NCI-H524 (cell line): ENCODE measurements around the gene FAM124A.

Experiments used
- DNase-seq, 2 experiments: peaks; one replicate each; lab custom pipeline; 2025; lab: John Stamatoyannopoulos, UW

The FAM124A gene, protein sequence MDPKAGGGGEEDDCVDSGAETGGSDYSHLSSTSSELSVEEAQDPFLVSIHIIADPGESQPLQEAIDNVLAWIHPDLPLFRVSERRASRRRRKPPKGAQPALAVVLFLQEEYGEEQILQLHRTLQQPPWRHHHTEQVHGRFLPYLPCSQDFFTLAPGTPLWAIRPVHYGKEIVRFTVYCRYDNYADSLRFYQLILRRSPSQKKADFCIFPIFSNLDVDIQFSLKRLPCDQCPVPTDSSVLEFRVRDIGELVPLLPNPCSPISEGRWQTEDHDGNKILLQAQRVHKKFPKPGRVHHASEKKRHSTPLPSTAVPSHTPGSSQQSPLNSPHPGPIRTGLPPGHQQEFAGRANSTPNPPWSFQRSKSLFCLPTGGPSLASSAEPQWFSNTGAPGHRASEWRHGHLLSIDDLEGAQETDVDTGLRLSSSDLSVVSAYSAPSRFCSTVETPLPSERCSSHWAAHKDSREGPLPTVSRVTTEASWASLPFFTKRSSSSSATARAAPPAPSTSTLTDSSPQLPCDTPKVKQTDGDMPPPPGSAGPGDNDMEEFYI

DNA sequence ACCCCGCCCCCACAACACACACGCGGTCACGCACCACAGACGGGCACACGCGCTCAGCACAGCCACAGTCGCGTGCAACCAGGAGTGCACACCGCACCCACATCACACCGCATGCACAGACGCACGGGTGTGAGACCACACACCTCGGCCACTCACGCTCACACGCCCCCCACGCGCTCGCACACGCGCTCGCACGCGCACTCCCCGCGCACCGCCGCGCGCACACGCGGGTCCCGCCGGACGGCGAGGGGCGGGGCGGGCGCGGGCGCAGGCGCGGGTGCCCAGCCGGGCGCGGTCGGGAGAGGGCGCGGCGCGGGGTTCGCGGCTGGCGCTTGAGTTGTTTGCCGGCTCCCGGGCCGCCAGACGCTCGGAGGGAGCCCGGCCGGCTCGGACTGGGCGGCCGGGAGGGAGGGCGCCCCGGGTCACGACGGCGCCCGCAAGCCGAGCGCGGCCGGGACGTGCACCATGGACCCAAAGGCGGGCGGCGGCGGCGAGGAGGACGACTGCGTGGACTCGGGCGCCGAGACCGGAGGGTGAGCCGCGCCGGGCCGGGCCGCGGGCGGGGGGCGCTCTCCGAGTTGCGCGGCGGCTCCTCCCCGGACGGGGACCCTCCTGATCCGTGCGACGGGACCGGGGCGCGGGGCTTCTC is at the start of gene FAM124A:
Gene FAM124A, plus strand, starts transcription at position 362 of the 649 bp plus-strand sequence. Its CDS starts 104 bp downstream, at position 466.
- peak in 1 of 2 experiments; percentile 49 for DNase-seq

DNA sequence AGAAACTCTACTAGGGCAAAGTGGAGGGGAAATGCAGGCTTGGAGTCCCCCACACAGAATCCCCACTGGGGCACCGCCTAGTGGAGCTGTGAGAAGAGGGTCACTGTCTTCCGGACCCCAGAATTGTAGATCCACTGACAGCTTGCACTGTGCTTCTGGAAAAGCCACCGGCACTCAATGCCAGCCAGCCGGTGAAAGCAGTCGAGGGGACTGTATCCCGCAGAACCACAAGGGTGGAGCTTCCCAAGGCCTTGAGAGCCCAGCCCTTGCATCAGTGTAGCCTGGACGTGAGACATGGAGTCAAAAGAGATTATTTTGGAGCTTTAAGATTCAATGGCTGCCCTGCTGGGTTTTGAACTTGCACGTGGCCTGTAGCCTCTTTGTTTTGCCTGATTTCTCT is 47.2 kb upstream of the FAM124A start:
- DNase-seq, result no peak

DNA sequence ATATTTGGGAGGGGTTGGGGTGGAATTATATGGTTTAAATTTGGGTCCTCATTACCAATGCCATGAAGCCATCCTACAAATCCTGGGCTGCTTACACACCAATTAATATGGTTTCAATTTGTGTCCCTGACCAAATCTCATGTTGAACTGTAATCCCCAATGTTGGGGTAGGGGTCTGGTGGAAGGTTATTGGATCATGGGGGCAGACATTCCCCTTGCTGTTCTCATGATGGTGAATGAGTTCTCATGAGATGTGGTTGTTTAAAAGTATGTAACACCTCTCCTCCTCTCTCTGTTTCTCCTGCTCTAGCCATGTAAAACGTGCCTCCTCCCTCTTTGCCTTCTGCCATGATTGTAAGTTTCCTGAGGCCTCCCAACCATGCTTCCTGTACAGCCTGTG is 46.6 kb upstream of the FAM124A start:
- no peak for DNase-seq

DNA sequence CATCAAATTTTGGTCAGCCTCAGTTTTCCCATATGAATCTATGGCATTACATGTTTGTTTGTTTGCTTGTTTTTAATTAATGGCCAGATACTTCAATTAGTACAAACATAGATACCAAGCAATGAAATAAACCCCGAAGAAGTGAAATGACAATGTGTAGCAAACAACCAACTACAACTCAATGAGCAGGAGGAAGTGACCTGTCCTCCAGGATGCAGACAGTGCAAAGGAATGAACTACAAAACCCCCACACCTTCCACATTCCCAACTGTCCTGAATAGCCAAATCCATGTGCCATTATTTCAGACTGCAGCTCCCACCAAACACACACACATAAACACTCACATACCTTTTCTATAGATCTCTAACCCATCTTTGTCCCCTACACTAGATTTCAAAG is 45.0 kb upstream of the FAM124A start:
- no peak for DNase-seq

DNA sequence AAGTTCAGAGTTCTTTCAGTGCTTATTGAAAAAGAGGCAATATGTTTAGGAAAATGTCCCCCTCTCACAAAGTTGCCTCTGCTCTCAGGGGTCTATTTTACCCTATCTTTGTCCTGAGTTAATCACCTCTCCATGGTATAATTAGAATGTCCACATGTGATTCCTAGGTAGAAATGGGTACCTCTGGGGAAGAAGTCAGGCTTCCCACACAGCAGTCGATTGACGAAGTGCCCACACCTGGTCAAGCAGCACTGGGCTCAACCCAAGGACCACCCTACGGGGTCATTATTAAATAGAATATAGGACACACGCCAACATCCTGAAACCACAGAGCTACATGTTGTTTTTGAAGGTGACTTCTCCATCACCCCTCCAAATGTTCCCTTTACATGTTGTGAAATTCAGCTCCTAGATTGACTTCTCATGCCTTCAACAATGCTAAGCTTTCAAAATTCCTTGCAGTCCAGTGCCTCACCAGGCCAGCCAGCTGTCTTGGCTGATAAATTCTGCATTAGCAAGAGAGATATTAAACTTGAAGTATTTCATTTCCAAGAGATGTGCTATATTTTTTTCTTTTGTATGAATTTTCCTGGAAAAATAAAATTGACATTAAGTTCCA is 43.6 kb upstream of the FAM124A start:
- DNase-seq, result no peak

DNA sequence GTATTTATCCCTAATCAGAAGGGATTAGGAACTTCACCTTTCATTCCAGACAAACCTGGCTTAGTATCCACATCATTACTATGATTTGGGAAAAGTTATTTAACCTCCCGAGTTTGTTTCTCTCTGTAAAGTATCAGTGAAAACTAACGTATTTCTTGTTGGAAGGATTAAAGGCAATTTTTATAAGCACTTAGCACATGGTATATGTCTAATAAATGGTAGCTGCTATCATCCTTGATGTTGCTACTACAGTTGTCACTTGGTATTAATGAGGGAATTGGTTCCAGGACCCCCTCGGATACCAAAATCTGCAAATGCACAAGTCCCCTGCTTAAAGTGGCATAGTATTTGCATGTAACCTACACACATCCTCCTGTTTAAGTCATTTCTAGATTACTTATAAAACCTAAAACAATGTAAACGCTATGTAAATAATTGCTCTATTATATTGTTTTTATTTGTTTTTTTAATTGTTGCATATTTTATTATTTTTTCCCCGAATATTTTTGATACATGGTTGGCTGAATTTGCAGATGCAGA is 42.7 kb upstream of the FAM124A start:
- DNase-seq, result no peak

DNA sequence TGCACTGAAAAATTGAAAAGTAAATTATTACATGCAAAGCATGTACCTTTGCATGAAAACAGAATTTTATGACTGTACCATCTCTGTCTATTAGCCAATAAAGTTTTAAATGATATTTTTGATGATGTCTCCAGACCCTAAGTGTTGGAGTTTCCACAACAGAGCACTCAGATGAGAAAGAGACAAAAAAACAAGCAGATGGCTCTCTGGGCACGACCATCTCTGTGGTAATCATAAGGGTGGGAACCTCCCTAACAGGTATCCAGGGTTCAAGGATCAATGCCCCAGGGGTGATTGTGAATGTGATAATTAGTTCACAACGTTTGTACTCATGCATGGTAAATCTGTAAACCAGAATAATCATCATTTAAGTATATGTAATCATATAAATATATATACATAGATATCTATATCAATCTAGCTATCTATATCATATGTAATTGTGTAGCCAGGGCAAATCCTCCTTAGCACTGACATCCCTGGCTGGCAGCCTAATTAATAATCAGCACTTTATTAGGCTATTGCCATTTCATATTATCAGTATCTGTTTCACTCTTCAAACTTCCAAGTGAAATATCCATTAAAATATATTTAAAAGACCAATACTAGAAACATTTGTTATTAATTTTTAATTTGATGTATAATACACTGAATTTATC is 41.2 kb upstream of the FAM124A start:
- DNase-seq, result no peak

DNA sequence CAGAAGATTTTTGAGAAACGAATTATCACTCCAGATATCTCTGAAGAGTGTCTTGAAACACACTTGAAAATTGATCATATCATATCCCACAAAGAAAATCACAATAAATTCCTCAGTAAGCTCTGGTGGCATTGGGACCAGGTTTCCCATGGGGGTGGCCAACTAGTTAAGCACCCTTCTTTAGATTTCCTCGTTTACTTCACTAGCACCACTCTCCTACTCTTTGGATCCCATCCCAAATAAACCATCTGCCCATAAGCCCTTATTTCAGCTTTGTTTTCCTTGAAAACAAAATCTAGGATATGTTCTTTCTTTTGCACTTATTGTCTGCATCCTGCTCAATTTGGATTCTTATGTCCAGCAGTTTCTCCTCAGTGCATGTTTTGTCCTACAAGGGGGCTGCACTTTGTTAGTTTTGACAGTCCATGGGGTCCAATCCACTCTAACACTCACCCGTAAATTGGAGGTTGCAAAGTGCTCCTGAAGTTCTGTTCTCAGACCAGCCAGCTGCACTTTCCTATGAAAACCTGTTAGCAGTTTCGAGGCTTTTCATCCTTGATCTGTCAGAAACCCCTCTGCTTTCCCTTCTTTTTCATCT is 40.3 kb upstream of the FAM124A start:
- DNase-seq, result peak in 1 of 2 experiments; percentile 21

DNA sequence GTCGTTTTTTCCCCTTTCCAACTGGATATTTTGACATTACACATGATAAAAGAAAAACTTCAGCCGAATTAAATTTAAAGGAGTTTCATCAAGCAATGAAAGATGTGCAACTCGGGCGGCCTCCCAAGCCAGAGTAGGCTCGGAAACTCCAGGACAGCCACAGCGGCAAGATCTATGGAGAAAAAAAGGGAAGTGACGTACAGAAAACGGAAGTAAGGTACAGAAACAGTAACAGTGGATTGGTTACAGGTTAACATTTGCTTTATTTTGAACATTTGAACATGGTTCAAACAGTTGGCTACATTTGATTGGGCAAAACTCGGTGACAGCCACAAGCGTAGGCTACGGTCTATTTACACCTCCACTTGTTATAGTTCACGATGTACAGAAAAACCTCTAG is 30.5 kb upstream of the FAM124A start:
- no peak for DNase-seq

DNA sequence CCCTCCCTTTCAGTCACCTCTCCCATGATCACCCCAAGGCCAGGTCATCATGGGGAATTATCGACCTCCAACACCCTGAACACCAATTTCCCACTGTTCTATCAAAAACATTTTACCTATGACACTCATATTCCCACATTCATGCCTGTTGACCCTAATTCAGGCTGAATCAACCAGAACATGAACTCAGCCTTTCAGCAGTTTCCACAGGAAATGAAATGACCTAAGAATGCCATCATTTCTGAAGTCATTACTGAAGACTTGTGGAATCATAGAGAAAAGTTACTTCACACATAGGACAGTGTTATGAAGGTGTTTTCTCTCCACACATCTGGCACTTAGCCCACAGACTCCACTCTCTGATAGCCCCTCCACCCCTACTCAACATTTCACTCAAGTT is 29.9 kb upstream of the FAM124A start:
- no peak for DNase-seq

DNA sequence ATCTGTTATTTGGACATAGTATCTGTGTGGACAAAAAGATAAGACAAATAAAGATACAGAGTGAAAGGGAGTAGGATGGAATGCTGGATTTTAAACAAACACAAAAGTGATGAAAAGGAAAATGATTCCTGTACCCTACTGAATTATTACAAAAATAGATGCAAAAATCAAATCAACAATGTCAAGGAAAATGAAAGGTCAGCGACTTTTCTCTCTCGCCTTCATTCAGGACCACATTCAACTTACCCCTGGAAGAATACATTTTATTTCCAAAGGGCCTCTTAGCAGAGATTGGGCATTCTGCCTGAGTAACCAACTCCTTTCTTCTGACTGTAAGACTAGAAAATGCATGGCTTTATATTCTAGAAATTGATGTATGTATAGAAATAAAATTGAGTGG is 28.8 kb upstream of the FAM124A start:
- DNase-seq, result no peak

DNA sequence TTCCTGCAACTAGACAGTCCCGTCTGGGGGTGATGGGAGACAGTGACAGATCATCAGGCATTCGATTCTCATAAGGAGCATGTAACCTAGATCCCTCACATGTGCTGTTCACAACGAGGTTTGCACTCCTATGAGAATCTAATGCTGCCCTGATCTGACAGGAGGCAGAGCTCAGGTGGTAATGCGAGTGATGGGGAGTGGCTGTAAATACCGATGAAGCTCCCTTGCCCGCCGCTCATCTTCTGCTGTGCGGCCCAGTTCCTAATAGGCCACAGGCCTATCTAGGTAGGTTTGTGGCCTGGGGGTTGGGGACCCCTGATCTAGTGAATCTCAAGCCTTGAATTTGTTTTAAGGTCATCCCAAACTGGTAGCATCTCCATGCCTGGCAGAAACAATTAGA is 27.3 kb upstream of the FAM124A start:
- DNase-seq, result no peak

DNA sequence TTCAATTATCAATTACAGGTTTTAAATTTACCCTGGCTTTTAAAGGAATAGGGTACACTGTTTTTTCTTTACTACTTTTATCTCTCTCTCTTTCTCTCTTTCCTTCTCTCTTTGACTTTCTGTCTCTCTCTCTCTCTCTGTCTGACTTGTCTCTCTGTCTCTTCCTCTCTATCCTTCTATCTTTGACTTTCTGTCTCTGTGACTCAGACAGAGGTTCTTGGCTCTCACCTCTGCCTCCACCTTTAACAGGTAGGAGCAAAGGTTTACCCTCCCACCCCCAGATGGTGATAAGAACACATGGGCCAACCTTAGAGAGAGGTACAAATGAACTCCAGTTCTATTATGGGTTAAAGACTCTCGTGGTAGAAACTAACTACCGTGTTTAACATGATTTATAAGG is 20.3 kb upstream of the FAM124A start:
- no peak for DNase-seq

DNA sequence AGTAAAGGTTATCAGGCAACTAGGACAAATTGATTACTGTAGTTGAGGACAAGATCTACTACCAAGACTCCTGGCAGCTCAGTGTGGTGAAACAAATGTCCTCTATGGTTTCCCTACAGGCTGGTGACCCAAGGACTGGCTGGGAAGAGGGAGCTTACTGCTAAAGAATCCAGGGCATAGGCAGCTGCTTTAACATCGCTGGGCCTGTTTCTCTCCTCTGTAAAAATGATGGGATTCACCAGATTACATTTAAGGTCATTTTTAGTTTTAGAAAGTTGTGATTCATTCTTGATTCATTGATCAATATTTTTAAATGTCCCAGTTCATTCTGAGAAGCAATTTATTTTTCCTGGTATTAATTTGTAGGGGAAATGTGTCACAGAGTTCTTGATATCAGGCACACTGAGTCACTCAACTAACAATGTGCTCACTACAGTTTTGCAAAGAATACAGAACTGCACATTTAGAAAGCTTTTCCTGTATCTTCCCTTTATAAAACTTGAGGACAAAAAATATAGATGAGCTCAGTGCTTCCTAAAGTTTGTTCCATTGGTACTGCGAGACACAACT is 19.6 kb upstream of the FAM124A start:
- no peak for DNase-seq

DNA sequence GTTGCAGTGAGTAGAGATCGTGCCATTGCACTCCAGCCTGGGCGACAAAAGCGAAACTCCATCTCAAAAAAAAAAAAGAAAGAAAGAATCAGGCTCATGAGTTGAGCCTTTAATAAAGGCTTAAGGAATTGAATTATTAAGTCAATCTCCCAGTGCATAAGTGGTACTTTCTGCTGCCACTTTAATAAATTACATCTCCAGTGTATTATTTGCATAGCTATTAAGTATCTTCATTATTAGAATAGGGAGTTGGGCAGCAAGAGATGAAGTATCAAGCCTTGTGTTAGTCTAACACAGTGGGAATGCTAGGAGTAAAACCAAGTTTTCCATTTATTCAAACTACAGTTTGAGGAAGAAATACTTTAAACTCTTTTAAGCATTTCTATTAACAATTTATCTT is 15.6 kb upstream of the FAM124A start:
- no peak for DNase-seq

DNA sequence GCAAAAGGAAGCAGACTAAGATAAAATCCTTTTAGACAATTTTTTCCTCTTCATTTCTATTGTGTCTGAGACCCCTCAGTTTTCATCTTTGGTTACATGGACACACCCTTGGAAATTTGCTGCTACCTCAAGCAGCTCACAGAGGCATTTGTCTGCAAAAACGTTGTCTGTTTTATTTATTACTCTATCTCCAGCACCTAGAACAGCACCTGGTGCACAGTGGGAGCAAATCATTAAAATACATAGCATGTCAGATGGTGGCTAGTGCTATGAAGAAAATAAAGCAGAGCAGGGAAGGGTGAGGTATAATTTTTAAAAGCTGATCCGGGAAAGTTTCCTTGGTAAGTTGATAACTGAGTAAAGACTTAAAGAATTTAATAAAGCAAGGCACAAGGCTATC is 14.3 kb upstream of the FAM124A start:
- no peak for DNase-seq

DNA sequence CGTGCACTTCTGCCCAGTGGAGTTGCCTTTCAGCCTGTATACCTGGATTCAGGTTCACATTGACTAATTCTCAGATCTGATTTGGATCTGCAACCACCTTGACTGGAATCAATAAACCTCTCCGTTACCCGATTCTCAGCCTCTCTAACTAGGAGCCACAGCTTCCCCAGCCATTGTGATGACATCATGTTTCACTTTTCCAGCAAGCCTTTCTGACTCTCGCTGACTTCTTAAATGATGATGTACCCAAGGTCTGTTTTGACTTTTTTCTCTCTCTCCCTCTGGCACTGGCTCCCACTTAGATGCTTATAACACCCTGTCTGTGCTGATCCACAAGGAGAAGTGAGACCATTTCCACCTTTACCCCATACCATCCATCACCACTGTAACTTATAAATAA is 13.5 kb upstream of the FAM124A start:
- no peak for DNase-seq

DNA sequence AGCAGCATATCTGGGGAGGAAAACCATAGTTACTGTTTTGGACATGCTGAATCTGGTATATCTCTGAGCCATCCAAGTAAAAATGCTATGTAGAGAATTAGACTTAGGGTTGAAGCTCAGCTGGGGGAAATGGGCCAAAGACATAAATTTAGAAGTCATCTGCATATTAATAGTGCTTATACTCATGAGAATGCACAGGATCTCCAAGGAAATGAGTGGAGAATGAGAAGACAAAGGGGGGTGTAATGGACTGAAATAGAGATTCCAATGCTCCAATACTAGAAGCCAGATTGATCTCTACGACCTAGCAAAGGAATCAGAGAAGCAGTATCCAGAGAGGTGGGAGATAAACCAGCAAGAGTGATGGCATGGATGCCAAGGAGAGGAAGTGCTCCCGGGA is 10.3 kb upstream of the FAM124A start:
- DNase-seq, result no peak

DNA sequence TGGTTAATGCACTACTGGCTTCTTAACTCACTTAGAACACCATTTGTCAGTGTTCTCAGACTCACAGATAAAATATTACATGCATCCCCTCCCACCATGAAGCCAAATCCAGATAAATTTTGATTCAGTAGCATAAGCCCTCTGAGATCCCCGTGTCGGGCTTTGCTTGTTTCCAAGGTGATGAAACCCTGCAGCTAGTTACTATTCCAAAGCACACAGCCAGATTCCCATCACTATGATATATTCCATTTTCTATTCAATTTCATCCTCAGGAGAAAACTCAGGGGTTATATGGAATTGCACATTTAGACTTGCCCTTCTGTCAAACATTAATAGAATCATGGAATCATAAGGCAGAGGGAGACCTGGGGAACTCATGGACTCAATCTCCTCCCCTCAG is 9.4 kb upstream of the FAM124A start:
- DNase-seq, result no peak

DNA sequence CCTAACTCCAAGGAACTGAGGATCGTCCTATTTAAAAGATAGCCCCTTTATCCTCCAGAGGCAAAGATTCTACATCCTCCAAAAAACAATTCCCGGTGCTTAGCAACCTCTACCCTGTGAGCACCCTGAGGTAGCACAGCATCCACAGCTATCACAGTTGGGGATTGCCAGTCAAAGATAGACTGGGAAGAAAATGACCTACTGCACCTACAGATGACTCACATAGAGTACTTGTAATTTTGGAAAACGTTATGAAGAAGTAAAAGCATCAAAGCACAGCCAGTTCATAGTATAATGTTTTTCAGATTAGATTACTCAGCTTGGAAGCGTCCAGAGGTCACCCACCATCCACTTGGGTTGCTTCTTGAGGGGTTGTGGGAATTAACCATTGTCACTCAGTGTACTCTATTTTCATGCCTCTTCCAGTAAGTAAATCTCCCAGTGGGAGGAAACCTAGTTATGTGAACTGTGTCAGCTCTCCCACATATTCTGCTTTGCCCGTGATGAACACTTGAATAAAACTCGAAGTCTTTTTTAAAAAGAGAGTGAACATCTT is 8.9 kb upstream of the FAM124A start:
- DNase-seq, result no peak

DNA sequence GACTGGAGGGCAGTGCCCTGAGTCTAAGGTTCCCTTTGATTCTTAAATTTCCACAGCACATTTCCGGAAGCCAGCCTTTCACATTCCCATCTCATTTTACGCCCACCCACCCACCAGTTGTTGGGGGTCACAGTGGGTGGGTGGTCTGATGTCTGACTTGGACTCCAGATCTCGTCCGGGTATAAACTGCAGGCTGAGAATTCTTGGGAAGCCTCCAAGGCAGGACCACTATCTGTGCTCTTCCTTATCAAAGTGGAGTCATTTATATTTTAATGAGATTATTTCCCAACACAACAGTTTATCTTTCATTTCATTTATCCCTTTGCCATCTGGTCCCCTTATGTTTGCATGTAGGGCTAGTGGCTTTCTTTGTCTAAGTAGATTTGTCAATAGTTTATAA is 3.6 kb upstream of the FAM124A start:
- peak in 1 of 2 experiments; percentile 52 for DNase-seq
